GM18868 (cell line): ENCODE data around the gene AREL1.
A peak's percentile ranks its signal among the peaks of the same experiment; 100 is the strongest.

ENCODE experiments used
- ATAC-seq: cut with Tn5 transposase; IDR thresholded peaks from one replicate; pipeline ENCODE4 v1.9.1; 2021; ENCODE audit warnings: mild to moderate bottlenecking, moderate library complexity; ENCODE audit not compliant: unreplicated experiment

Gene AREL1

GRCh38 chr14:74612350-74613021 is 100.4 kb downstream of the AREL1 start:
- ATAC-seq, result peak; percentile 64

DNA sequence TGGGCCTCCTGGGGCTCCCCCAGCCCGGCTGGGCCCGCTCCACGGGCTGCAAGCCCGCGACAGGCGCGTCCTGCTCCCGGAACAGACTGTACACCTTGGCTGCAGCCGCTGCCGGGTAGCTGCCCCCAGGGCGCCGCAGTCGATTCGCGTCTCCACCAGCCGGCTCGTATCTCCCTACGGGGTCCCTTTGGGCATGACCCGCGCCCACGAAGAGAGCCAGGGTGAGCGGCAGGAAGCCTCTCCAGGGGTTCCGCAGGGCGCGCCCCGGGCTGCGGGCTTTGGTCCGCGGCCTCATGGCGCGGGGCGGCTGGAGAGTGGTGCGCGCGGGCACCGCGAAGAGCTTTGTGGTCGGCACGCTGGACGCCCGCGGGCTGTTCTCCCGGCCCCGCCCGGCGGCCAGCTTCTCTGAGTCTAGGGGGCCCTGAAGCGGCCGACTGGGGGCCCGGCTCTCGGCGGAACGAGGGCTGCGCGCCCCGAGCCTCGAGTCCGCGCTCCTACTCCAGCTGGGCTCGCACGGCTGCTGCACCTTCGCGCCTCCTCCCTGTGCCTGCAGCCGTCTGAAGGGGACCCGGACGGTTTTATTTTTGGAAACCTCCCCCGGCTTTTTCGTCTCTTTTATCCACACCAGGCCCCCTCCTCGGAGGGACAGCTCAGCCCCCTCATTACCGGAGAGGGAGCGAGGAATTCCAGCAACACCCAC is 101.1 kb downstream of the AREL1 start, which contains the start of gene LTBP2:
TSS of gene LTBP2 (minus strand) at position 588 of the 700 bp plus-strand sequence. CDS start at position 295, 293 bp downstream.
- ATAC-seq, result no peak
